ENCODE measurements around the gene SLC8B1. TPM values are rescaled to one million over a fixed set of nuclear protein-coding genes. Genes with fewer than 3 reads are reported as not detected.

SLC8B1 gene
- total RNA-seq, 4 donors from 2014 or later: 22.7 to 59.3 (median 41.3) TPM

DNA sequence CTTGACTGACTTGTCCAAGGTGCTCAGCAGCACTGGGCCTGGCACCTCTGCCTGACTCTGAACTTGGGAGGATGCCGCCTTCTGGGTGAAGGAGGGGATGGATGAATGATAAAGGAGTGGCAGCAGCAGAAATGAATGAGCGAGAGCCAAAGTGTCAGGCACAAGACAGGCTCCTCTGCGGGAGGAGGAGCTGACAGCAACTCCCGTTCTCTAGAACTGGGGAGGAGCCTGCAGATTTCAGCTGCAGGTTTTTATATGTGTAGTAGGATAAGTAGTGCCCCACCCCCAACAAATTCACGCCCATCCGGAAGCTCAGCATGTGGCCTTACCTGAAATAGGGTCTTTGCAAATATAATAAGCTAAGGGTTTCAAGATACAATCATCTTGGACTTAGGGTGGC lies 33.1 kb downstream of the SLC8B1 start:
- no peak for ATAC-seq (ENCODE audit: low FRiP score)
- TF ChIP-seq, protein P1, sequence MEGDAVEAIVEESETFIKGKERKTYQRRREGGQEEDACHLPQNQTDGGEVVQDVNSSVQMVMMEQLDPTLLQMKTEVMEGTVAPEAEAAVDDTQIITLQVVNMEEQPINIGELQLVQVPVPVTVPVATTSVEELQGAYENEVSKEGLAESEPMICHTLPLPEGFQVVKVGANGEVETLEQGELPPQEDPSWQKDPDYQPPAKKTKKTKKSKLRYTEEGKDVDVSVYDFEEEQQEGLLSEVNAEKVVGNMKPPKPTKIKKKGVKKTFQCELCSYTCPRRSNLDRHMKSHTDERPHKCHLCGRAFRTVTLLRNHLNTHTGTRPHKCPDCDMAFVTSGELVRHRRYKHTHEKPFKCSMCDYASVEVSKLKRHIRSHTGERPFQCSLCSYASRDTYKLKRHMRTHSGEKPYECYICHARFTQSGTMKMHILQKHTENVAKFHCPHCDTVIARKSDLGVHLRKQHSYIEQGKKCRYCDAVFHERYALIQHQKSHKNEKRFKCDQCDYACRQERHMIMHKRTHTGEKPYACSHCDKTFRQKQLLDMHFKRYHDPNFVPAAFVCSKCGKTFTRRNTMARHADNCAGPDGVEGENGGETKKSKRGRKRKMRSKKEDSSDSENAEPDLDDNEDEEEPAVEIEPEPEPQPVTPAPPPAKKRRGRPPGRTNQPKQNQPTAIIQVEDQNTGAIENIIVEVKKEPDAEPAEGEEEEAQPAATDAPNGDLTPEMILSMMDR (IDR thresholded peaks at IDR 0.05): no peak
- no peak for DNase-seq (ENCODE audit: low spot score)

DNA sequence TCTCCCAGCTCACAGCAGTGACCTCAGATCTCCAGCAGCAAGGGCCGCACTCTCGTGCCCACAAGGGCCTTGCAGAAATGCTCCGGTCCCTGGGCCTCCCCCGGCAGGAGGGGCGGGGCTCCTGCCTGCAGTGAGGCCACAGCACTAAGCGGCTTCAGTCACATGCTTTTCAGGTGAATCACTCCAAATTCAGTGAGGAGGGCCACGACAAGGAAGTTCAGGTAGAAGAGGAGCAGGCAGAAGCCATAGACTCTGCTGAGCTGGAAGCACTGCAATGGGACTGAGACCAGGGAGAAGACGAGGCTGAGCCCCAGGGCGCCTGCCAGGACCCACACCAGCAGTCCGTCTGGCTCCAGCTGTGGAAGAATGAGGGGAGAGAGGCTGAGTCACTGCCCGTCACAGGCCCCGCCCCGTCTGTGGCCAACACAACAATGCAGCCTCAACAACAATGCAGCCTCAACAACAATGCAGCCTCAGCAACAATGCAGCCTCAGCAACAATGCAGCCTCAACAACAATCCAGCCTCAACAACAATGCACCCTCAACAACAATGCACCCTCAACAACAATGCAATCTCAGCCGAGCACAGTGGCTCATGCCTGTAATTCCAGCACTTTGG lies 35.2 kb downstream of the SLC8B1 start:
- peak; percentile 52 for ATAC-seq (ENCODE audit: low FRiP score)
- TF ChIP-seq, protein P1 (IDR thresholded peaks at IDR 0.05): no peak
- no peak for DNase-seq (ENCODE audit: low spot score)

- no peak for ATAC-seq (ENCODE audit: low FRiP score)
- no peak for DNase-seq (ENCODE audit: low spot score)
- TF ChIP-seq, protein P1 (IDR thresholded peaks at IDR 0.05): no peak
These were observed 35.9 kb downstream of the SLC8B1 start for GRCh38 chr12:113298861-113299545.

- TF ChIP-seq, protein P1 (IDR thresholded peaks at IDR 0.05): no peak
- DNase-seq (ENCODE audit: low spot score) (no peak), ATAC-seq (ENCODE audit: low FRiP score) (no peak)
These were observed 36.5 kb downstream of the SLC8B1 start for GRCh38 chr12:113298472-113298817.

GRCh38 chr12:113297621-113298471 lies 37.1 kb downstream of the SLC8B1 start:
- TF ChIP-seq, protein P1 (IDR thresholded peaks at IDR 0.05): no peak
- DNase-seq (ENCODE audit: low spot score): no peak
- no peak for ATAC-seq (ENCODE audit: low FRiP score)

GRCh38 chr12:113297214-113297587 lies 37.7 kb downstream of the SLC8B1 start:
- no peak for ATAC-seq (ENCODE audit: low FRiP score)
- no peak for DNase-seq (ENCODE audit: low spot score)
- TF ChIP-seq, protein P1 (IDR thresholded peaks at IDR 0.05): no peak
